ENCODE data around the gene PHKG2.

Gene PHKG2

DNA sequence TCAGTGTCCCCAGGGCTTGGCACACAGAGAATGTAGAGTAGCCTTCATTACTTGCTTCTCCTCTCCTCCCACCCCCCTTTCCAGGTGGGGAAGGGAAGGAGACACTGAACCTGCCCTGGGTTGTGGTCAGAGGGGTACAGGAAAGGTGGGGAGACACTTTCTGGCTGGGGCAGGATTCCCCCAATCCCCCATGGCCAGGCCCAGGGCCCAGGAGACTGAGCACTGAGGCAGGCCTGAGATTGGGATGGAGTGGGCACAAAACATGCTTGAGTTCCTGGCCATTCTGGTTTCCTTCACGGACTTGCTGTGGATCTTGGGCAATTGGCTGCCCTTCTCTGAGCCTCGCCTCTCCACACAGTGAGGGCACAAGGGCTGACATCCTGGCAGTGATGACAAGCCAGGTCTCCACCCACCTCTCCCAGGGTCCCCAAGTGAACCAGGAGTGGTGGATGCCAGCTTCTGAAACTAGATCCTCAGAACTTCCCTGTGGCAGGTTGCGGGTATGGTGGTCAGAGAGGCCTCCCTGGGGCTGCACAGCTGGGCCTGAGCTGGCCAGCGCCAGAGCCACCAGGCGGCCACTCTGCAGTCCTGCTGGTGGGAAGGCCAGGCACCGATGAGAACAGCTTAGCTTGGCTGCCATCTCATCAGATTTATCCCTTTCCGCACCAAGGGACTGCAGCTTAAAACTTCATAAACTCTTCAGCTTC lies 29.5 kb downstream of the PHKG2 start:
- no peak for DNase-seq

- DNase-seq = no peak
These were observed 30.5 kb downstream of the PHKG2 start for GRCh38 chr16:30778549-30779244.

DNA sequence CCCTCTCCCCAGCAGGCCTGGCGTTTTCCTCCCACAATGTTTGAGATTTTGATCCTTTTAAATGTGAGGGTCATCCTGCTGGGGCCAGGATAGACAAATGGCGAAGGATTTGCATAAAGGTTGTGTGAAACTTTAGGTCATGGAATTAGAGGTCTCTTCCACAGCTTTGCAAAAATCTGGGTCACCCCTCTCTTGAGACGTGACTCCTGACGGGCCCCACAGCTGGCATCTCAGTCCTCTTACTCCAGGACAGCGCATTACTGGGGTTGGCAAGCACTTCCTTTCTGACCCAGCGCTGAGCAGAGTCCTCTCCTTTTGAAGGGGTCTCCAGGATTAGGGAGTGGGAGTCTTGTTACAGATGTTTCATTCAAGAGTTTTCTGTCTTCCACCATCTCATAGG lies 31.4 kb downstream of the PHKG2 start:
- DNase-seq = no peak

DNA sequence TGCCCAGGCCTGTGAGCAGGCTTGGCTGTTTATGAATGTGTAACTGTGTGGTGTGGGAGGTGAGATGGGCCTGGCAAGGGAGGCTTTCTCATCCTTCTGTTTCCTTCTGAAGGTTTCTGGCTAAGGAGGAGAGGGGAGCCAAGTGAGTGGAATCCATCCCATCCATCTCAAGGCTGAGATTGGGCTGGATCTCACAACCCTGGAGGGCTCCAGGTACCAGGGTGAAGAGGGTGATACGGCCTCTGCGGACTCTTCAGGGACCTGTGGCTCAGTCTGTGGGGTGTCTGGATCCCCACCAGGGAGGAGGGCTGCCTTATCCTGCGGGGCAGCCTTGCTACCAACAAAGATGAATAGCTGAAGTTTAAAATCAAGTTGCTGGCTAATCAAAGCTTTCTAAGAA lies 31.8 kb downstream of the PHKG2 start:
- no peak for DNase-seq

GRCh38 chr16:30780549-30780948 lies 32.3 kb downstream of the PHKG2 start:
- DNase-seq = no peak

DNA sequence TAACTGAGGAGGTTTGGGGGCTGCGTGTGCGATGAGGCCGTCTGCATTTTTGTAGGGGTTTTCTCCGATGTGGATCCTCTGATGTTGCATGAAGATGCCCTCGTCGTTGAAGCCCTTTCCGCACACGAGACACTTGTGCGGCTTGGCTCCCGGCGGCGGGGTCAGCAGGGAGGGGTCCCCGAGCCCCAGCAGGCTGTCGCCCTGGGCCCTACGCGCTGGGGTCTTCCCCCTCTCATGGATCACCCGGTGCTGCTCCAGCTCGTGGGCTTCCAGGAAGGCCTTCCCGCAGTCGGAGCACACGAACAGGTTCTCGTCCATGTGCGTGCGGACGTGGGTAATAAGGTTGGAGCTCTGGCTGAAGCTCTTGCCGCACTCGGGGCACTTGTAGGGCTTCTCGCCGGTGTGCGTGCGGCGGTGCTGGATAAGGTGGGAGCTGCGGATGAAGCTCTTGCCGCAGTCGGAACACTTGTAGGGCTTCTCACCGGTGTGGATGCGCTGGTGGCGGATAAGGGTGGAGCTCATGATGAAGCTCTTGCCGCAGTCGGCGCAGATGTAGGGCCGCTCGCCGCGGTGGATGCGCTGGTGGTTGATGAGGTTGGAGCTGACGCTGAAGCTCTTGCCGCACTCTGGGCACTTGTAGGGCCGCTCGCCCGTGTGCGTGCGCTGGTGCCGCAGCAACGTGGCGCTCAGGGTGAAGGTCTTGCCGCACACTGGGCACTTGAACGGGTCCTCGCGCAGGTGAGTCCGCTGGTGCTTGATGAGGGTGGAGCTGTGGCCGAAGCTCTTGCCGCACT lies 34.5 kb downstream of the PHKG2 start:
- no peak for DNase-seq

DNA sequence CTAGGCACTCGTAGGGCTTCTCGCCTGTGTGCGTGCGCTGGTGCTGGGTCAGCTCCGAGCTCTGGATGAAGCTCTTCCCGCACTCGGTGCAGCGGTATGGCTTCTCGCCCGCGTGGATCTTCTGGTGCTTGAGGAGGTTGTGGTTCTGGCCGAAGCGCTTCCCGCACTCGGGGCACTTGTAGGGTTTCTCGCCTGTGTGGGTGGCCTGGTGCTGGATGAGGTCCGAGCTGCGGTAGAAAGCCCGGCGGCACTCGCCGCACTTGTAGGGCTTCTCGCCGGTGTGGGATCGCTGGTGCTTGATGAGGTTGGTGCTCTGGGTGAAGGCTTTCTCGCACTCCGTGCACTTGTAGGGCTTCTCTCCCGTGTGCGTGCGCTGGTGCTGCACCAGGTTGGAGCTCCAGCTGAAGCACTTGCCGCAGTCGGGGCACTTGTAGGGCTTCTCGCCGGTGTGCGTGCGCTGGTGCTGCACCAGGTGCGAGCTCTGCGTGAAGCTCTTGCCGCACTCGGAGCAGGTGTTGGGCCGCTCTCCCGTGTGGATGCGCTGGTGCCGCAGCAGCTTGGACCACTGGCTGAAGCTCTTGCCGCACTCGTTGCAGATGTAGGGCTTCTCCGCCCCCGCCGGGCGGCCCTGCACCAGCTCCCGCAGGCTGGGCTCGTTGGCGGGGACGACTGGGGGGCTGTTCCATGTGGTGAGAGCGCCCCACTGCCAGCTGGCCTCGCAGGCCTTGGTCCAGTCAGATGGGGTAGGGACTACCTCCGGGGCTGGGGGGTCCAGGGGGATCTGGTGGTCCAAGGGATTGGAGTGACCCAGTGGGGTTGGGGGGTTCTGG lies 35.3 kb downstream of the PHKG2 start:
- DNase-seq = no peak

DNA sequence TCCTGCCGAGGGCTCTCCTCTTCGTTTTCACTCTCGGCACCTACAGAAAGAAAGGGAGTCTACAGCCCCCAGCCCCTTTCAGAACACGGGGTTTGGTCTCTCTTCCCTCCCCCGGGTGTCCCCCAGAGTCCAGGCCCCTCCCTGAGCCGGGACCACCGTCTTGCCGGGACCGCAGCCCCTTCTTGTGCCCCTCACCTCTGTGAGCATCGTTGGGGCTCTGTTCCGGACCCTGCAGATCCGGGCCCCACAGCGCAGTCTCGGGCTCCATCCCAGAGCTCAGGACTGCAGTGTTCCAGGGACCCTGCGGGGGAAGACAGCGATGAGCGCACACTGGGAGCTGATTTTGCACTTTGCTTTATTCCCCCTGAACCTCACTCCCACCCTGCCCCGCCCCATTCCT lies 36.0 kb downstream of the PHKG2 start:
- no peak for DNase-seq

GRCh38 chr16:30785126-30786106 lies 37.2 kb downstream of the PHKG2 start:
- no peak for DNase-seq

DNA sequence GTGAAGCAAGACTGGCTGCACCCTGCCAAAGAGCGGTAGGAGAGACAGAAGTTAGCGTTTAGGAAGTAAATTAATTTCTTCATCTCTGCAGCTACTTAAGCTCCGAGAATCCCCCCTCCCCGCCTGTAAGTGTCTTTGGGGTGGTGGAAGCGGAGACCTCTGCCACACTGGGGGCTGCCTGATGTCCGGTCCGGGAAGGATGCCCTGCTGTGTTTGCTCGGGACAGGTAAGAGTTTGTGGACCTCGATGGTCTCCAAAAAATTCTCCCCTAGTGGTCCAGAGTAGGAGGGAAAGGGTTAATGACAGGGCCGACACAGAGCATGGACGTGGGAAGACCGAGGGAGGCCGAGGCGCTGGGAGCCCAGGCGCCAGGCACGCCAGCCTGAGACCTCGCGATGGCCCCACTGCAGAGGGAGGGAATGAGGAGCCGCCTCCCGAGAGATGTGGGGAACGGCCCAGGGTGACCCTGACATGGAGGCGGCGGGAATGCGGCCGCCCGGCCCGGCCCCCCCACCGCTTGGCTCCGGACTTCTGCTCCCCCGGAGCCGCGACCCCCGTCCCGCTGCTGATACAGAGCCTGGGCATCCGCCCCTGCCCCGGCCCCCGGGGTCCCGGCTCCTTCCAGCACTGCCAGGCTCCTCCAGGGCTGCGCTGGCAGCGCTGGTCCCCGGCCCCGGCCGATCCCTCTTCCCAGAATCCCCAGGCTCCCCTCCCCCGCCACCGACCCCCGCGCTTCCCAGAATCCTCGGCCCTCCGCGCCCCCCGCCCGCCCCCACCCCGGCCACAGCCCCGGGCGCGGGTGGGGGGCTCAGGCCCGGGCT lies 38.1 kb downstream of the PHKG2 start:
- DNase-seq = no peak

DNA sequence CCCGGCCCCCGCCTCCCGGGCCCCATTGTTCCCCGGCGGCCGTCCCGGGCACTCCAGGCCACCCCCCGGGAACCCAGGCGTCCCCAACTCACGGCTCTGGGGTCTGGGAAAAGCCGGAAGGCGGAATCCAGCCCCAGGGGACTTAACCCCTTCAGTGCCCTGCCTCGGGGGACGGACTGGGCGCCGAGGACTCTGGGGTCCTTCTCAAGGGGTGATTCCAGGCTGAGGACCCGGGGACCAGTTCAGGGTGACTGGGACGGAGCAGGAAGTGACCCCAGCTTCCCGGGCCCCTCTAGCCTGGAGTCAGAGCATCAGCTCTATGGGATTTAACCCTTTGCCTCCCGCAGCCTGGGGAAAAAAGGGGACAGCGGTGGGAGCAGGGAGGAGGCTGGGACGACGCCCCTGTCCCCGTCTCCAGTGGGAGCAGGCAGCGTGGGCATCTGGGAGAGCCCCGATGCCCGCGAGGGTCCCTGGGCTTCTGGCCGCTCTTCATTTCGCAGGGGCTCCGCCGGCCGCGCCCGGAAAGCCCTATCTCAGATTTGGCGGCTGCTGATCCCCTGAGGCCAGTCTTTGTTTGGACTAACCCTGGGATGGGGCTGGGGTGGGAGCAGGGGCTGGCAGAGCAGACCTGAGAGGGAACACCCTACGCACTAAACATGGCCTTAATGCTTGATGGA lies 38.8 kb downstream of the PHKG2 start, which contains the start of gene ZNF629:
ZNF629 (minus strand) TSS at position 270 of the 677 bp plus-strand sequence. CDS start 2,723 bp downstream, outside the sequence.
- DNase-seq = peak; percentile 79

GRCh38 chr16:30787613-30788378 lies 39.6 kb downstream of the PHKG2 start:
- DNase-seq = no peak

- no peak for DNase-seq
These were observed 45.4 kb downstream of the PHKG2 start for GRCh38 chr16:30793508-30794069.

- DNase-seq = no peak
These were observed 46.4 kb downstream of the PHKG2 start for GRCh38 chr16:30794634-30795033.

DNA sequence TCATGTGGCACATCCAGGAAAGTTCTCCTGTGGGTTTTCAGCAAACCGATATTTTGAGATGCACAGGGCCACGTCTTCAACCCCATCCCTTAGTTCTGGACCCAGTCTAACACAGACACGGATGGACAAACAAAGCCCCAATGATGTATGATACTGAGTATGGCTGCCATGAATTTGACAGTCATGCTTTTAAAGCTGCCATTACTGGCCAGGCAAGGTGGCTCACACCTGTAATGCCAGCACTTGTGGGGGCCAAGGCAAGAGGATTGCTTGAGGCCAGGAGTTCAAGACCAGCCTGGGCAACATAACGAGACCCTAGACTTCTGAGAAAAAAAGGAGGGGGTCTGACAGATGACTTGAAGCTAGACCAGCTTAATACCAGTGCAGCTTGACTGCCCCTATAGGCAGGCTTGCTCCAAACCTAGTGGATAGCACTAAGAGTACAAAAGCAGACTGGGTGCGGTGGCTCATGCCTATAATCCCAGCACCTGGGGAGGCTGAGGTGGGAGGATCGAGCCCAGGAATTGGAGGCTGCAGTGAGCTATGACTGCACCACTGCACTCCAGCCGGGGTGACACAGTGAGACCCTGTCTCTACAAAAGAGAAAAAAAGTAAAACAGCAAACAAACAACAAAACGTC lies 49.6 kb downstream of the PHKG2 start:
- no peak for DNase-seq
